Central memory CD4-positive, alpha-beta T cell (primary cell): ENCODE data around the gene GDF11.

Experiments used
- DNase-seq: peaks from one replicate; pipeline ENCODE4 v3.0.0; 2022
- total RNA-seq, 3 experiments: gene quantifications; one replicate each; lab custom pipeline; 2026; lab: John Stamatoyannopoulos, UW

The GDF11 gene
- 18.1 to 19.6 (median 19.2) reads per million in 3 experiments for total RNA-seq

DNA sequence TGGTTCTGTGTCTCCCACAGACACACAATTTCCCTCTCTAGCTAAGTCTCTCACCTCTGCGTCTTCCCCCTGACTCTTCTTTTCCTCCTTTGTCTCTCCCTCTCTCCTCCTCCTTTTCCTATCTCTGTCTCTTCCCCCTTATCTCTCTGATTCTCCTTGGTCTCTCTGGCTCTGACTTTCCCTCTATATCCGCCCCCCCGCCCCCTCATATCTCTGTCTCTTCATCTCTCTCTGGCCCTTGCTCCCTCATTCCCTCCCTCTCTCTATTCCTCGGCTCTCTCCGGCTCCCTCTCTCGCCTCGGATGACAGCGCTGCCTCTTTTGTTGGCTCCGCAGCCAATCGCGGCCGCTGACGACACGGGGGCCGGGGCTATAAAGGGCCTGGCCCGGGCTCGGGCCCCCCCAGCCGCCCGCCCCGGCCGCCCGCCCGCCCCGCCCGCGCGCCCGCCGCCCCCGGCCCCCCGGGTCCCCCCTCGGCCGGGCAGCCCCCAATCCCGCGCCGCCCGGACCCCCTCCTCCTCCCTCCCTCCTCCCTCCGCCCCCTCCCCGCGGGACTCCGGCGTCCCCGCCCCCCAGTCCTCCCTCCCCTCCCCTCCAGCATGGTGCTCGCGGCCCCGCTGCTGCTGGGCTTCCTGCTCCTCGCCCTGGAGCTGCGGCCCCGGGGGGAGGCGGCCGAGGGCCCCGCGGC, at the start of gene GDF11:
GDF11 (plus strand) TSS at position 404 of the 687 bp plus-strand sequence; CDS start at position 599, 195 bp downstream.
- peak; percentile 68 for DNase-seq

DNA sequence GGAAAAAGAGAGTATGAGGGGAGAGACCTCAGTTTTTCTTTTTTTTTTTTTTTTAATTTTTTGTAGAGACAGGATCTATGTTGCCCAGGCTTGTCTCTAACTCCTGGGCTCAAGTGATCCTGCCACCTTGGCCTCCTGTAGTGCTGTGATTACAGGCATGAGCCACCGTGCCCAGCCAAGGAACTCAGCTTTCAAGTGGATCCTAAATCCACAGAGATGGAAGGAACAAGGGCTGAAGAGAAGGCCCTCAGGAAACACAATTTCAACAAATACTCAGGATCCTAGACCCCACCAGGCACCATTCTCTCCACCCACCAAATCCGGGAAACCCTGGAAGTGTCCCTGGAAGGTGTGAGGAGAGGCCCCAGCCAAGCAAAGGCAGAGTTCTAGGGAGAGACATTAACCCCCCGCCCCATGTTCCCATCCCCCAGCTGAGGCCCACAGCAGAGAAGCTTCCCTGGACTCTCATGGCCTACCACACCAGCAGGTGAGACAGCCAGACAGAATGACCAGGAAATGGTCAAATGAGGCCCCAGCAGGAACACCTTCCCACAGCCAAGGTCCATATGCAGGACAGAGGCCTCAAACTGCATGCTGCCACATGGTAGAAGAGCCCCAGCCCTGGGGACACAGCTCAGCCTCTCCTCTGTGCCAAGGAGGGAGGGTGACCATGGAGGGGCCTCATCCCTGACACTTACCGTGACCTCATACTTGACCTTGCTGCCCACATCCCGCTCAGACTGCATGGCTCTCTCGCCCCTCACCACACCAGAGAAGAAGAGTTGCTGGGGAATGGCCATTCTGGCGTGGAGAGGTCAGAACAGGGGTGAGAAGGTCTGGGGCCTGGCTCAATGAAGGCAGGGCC, 49.4 kb upstream of the GDF11 start:
- DNase-seq, result no peak

DNA sequence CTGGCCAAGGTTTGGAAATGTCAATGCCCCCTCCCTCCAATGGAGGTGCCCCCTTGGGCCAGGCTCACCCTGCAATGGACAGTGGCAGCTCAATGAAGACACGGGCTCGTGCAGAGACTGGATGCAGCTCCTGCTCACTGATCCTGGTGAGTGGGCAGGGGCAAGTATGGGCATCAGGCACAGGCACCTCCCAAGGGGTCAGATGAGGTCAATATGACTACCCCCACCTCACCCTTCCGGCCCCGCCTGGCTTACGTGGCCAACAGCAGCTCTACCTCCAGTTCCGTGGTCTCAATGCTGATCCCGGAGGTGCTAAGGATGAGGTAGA, 48.8 kb upstream of the GDF11 start:
- no peak for DNase-seq

DNA sequence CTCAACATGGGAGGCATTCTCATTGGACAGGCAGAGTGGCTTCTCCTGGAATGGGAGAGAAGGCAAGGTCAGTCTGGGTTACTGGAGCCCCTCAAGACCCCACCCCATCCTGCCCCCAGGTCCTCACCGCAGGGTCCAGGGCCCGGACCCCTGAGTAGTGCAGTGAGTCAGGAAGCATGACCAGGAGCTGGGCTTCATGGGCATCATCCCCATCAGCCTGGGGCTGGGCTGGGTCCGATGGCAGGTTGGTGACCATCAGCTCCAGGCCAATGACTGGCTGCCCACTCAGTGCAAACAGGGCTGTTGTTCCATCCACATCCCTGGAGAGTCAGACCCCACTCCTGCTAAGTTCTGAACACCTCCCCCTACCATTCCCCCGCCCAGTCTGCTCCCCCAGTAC, 48.3 kb upstream of the GDF11 start:
- no peak for DNase-seq

GRCh38 chr12:55695349-55695748, 47.6 kb upstream of the GDF11 start:
- DNase-seq, result no peak

DNA sequence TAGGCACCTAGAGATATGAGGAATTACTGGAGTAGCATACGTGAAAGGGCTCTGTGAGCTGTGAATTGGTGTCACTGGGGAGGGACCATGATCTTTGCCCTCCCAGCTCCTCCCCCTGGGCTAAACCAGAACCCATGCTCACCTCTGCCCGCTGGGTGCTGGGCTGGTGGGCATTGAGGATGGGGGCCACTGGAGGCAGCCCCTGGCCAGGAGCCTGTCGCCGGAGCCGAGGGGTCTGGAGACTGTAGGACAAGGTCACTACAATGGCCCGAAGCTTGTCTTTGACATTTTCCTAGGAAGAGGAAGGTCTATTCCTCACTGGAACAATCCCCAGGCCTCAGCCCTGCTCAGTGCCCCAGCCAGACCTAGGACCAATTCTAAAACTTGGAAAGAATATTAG, 46.8 kb upstream of the GDF11 start:
- no peak for DNase-seq

- DNase-seq, result no peak
Observed at GRCh38 chr12:55696796-55697462, 46.0 kb upstream of the GDF11 start.

GRCh38 chr12:55697686-55698085, 45.2 kb upstream of the GDF11 start:
- no peak for DNase-seq

DNA sequence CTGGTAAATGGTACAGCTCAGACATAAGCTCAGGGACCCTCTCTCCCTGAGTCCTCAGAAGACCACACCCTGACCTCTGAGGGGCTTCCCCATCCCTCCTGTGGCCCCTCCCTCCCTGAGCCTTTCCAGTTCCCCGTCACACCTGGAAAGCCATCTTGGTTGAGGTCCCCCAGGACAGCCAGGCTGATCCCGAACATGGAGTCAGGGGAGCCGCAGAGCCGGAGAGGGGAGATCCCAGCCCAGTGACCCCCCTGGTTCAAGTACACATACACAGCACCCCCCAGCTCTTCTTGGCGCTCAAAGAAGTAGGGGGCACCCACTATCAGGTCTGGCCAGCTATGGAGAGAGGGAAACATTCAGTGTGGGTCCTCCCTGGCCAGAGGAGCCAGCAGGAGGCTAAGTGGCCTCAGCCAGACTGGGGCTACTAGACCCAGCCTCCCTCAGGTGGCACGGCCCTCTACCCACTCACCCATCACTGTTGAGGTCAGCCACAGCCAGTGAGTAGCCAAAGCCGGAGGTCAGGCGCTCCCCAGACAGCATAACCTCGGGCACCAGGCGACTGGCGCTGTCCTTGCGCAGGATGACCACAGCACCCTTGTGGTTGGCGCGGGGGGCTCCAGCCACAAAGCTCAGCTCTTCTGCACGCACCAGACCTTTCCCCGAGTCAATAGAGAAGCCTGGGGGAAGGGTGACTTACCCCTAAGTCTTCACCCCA, 44.5 kb upstream of the GDF11 start:
- no peak for DNase-seq

- DNase-seq, result no peak
Observed at GRCh38 chr12:55698965-55699364, 44.0 kb upstream of the GDF11 start.

DNA sequence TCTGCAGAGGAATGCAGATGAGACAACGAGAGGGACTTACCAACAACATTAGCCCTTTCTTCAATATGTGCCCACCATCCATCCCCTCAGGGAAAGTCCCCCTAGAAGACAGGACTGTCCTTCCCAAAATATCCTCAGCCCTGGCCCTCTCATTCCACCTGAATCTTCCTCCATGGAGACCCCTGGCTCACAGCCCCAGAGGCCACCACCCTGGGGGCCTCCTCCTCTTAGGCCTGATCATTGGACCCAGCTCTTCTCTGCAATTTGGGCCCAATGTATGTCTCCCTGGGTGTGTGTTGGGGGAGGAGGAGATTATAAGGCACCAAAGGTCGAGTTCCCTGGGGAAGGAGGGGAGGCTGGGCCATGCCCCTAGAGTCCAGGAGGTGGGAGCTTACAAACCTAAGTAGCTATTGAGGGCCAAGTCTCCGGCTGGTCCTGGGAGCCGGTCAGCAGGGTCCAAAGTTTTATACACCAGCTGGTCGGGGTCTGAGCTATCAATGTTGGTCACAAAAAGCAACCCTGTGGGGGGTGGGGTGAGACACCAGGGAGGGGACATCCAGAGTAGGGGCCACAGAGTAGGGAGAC, 43.4 kb upstream of the GDF11 start:
- DNase-seq, result no peak

- DNase-seq, result no peak
Observed at GRCh38 chr12:55700255-55701018, 42.5 kb upstream of the GDF11 start.

- DNase-seq, result no peak
Observed at GRCh38 chr12:55702861-55703260, 40.1 kb upstream of the GDF11 start.

DNA sequence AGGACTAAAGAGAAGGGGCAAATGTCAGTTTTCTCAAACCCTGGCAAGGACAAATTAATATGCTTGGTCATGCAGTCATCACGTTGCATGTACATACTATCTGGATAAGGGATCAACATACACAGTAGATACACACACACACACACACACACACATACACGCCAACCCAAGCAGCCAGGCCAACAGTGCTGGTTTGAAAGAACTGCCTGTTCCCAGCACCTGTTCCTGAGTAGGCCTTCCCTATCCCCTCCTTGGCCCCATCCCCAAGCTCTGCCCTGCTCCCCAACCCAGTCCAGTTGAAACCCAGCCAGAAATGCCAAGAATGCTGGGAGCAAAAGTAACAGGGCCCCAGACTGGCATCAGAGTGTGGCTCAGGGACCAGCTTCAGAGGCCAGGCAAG, 39.6 kb upstream of the GDF11 start:
- DNase-seq, result no peak

- DNase-seq, result no peak
Observed at GRCh38 chr12:55703901-55704761, 38.8 kb upstream of the GDF11 start.

- DNase-seq, result no peak
Observed at GRCh38 chr12:55704824-55705718, 37.9 kb upstream of the GDF11 start.

DNA sequence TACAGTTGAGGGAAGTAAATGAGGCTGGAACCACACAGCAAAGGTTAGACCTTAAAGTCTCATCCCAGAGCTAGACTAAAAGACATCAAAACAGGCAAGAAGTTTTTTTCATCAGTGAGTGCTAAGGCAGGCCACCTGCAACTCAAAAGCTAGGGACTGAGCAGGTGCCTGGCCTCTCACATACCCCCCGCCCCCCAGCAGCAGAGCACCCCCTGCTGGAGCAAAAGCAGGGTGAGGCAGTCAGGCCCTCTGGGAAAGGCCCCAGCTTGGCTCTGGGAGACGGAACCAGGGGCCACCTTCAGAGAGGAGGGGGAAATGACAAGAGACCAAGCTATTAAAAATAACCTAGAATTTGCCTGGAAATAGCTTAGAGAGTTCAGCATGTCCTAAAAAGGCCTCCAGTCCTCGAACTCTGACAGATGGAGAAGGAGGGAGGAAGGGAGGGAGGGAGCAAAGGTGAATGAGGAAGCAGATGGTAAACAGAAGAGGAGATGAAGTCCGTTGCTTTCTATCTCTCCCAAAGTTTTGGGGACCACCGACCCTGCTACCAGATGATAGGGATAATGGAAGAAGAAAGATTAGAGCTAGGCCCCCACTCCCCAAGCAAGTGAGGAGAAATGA, 37.0 kb upstream of the GDF11 start:
- no peak for DNase-seq

DNA sequence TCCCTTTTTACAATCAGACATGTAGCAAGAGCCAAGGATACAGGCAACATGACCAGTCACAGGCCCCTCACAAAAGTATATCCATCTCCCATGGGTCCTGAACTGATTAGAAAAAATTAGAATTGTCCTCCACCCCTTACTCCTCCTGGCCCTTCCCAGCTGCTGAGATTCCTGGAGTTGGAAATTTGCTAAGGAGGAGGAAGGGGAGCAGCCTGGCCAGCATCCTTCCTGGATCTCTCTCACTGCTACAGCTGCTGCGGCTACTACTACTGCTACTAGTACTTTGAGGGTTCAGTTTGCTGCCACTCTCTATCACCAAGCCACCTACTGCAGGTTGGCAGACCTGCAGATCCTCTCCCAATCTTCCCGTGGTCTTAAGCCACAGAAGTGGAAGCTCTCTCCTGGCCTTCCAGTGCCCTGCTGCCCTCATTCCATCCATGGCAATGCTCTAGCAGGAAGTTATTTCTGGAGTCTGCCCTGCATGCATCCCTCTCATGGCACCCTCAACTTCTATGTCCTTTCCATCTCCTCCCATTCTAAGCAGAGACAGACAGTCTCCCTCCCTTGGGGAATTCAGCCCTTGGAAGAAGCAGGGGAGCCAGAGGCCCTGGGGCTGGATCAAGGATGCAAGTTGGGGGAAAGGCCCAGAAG, 36.2 kb upstream of the GDF11 start:
- no peak for DNase-seq

DNA sequence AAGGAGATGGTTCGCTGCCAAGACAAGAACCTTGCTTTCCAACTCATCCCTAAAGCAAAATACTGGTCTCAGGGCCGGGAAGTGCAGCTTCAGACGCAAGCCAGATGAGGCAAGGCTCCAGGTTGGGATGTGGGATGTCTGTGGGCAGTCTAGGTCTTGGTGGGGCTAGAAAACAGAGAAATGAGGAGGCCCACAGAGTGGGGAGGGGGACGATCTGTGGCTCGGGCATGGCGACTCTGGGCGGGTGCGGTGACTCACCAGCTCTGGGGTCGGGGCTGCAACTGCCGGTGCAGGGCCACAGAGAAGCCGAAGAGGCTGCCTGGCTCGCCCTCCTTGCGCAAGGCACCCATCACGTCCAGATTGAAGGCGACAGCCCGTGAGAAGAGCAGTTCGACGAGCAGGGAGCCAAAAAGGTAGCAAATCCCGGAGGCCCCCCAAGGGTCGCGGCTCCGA, 35.7 kb upstream of the GDF11 start:
- no peak for DNase-seq
